ENCODE results near the gene DCTN5.
A peak's percentile ranks its signal among the peaks of the same experiment; 100 is the strongest.
"Not testable (repeated sequence)": the region's sequence is repeated elsewhere in the genome, so short reads cannot be mapped to it uniquely, and the experiment has no call there.

DCTN5 gene

GRCh38 chr16:23694644-23695373 lies 53.5 kb downstream of the DCTN5 start:
- no peak for DNase-seq

- DNase-seq: no peak
These were observed 54.5 kb downstream of the DCTN5 start for GRCh38 chr16:23695756-23696155.

- no peak for DNase-seq
These were observed 57.8 kb downstream of the DCTN5 start for GRCh38 chr16:23699100-23699499.

GRCh38 chr16:23700093-23700492 lies 58.8 kb downstream of the DCTN5 start:
- no peak for DNase-seq

- peak; percentile 41 for DNase-seq
These were observed 59.2 kb downstream of the DCTN5 start for GRCh38 chr16:23700509-23700908.

- DNase-seq: no peak
These were observed 59.8 kb downstream of the DCTN5 start for GRCh38 chr16:23701045-23701444.

GRCh38 chr16:23702951-23703350 lies 61.7 kb downstream of the DCTN5 start:
- no peak for DNase-seq

- no peak for DNase-seq
These were observed 63.7 kb downstream of the DCTN5 start for GRCh38 chr16:23704772-23705516.

- DNase-seq: no peak
These were observed 64.2 kb downstream of the DCTN5 start for GRCh38 chr16:23705517-23705902.

GRCh38 chr16:23706439-23706838 lies 65.2 kb downstream of the DCTN5 start:
- DNase-seq: no peak

- DNase-seq: no peak
These were observed 68.3 kb downstream of the DCTN5 start for GRCh38 chr16:23709536-23709935.

- DNase-seq: no peak
These were observed 68.7 kb downstream of the DCTN5 start for GRCh38 chr16:23710008-23710407.

- DNase-seq: no peak
These were observed 69.2 kb downstream of the DCTN5 start for GRCh38 chr16:23710504-23710903.

GRCh38 chr16:23711785-23712184 lies 70.5 kb downstream of the DCTN5 start:
- DNase-seq: peak; percentile 2

- DNase-seq: no peak
These were observed 71.7 kb downstream of the DCTN5 start, which contains the start of gene ERN2 for GRCh38 chr16:23712976-23713375. Gene ERN2, minus strand, starts transcription at chr16:23713222. Its CDS starts 35 bp downstream, at chr16:23713187.

- no peak for DNase-seq
These were observed 75.2 kb downstream of the DCTN5 start for GRCh38 chr16:23716484-23716883.

GRCh38 chr16:23722613-23723240 lies 81.5 kb downstream of the DCTN5 start:
- DNase-seq: not testable (repeated sequence)

GRCh38 chr16:23724096-23724784 lies 83.0 kb downstream of the DCTN5 start:
- DNase-seq: no peak

- DNase-seq: no peak
These were observed 83.5 kb downstream of the DCTN5 start for GRCh38 chr16:23724785-23725131.

GRCh38 chr16:23726710-23727109 lies 85.4 kb downstream of the DCTN5 start:
- DNase-seq: no peak
